ENCODE data around the gene CDKN1C.
A peak's percentile ranks its signal among the peaks of the same experiment; 100 is the strongest.

Gene CDKN1C

DNA sequence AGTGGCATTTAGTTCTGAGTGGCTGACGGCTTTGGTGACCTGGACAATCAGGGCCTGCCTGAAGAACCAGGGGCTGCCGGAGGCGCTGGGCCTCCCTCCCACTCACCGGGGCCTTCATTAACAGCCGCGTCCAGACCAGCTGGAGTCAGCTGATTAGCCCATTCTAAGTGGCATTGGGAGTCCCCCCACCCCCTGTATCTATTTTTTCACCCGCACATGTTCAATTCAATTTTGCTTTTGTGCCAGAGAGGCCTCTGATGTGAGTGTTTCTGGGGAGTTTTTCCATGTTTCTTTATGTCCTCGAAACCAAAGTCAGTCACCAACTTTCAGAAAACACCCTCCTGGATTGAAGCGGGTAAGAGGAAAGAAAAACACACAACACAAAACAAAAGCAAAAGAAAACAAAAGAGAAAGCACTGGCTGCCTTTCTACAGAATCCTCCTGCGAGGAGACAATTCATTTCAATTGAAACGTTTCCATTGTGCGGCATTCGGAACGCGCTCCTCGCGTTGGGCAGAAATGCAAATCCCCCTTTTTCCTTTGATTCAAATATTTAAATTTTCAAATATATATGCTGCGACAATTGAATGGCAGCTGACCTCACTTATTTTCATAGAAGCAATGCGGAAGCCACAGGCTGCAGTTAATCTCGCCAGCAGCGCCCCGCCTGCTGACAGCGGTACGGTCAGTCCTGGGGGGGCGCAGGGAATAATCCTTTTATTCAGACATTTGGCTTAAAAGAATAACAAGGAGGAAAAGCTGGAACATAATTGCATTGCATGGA lies 17.7 kb downstream of the CDKN1C start:
- DNase-seq: no peak

DNA sequence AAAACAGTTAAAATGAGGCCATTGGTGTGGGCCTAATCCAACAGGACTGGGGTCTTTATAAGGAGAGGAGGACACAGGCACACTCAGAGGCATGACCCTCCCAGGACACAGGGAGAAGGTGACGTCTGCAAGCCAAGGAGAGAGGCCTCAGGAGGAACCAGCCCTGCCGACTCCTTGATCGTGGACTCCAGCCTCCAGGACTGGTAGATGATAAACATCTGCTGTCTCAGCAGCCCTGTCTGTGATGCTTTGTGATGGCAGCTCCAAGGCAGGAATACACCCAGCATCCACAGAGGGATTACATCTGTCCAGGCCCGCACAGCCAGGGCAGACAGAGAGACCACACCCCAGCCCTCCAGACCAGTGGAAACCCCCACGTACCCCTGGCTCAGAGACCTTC lies 18.4 kb downstream of the CDKN1C start:
- no peak for DNase-seq

DNA sequence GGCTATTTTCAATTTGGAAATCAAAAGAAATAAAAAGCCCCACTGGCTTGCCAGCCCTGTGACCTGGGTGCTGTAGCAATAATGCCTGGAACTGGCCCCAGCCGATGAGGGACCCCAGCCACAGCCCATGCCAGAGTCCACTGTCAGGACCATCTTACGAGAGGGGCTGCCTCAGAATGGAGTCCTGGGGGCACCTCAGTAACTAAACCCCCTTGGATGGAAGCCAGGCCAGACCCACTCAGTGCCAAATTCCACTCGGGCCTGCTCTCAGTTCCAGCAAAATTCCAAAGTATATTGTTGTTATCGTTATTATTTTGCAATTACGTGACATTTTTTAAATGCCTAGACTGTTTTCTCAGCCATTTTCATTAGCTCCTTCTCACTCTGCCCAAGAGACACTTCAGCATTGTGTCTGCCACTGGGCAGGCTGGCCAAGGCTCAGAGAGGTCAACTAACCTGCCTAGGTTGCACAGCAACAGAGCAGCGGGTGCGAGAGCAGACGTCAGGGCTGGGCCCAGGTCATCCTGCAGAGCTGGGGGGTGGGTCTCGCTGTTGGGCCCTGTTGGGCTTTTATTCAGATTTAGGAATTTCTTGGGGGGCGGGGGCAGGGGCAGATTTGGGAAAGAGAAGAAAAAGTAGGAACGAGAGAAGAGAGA lies 19.5 kb downstream of the CDKN1C start:
- no peak for DNase-seq

DNA sequence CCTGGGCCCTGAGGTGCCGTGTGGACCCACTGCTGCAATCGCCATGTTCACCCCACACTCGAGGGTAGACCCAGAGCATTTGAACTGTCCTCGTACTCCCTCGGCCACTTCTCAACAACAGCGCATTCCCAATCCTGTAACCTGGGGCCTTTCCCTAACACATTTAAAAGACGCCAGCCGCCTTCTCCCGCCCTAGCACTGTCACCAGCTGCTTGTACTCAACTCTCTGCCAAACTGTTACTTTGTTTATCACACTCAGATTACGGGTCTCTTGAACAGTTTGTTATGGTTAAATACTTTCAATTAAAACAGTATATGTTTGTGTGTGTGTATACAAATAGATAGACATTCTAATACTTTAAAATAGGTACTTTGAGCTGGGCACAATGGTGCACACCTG lies 20.7 kb downstream of the CDKN1C start:
- no peak for DNase-seq

DNA sequence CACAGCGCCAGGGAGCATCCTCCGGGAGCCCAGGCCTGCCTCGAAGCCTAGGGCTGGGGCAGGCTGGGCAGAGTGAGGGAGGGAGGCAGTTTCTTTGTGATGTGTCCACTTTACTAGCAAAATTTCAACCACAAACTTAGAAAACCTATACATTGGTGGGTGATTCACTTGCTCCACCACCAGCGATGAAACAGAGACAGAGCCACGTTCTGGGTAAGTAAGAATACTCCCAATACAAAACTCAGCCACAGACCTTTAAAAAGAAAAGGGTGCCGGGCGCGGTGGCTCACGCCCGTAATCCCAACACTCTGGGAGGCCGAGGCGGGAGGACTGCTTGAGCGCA lies 22.3 kb downstream of the CDKN1C start:
- no peak for DNase-seq

DNA sequence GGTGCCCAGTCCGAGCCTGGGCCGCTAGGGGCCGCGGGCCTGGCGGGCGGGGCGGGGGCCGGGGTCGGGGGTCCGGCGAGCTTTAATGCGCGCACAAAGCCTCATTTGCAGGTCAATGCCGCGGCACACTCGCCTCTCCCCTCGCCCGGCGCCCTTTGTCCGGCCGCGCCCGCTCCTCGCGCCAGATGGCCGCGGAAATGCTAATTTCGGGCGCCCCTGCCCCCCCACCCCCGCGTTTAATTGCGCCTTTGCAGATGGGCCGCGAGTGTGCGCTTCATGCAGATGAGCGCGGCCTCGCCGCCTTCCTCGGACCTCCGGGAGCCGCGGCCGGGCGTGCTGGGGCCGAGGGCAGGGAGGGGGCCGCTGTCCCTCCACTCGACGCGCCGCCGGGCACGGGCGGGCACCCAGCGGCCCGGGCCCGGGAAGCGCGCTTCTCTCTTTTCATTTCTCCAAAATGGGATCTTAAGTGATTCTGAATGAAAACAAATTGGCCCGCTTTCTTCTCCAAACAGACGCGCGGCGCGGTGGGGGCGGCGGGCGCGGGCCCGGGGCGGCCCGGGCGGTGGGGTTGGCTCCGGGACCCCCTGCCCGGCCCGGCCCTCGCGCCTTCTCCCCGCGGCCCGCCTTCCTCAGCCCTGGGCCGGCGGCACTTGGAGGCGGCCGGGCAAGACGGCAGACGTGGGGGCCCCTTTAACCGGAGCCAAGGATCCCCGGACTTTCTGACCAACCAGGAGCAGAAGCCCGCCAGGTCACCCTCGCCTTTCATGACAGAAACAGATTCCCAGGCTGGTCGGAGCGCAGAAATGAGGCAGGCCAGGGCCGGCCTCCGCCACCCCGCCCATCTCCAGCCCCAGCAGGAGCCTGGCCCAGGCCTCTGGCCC lies 22.9 kb downstream of the CDKN1C start:
- no peak for DNase-seq

DNA sequence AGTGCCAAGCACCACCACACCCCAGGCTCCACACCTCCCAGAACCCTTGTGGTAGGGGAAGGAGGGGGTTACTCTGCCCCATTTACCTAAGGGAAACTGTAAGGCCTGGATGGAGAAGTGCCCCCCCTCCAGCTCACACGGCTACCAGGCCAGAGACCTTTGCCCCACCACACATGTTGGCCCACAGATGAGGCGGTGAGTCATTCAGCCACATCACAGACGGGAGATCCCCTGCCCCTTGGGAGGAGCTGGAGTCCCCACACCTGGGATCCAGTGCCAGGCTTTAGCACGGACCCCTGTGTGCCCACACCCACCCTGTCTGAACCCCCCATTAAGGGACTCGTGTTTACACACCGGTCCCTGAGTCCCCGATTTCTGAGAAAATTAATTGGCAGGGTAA lies 24.9 kb downstream of the CDKN1C start:
- DNase-seq: peak in 1 of 2 donors; percentile 10

DNA sequence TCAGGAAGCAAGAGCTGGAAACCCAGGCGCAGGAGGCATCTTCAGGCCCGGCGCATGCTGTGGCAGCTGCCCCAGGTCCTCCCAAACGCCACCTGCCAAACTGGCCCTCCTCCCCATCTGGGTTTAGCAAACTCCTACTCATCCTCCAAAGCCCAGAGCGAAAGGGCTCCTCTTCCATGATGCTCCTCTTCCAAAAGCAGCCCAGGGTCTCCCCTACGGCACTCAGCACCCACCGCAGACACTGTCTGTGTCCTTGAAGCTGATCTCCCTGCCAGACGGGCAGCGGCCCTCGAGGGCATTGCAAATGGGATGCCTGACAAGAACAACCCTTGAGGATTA lies 25.9 kb downstream of the CDKN1C start:
- no peak for DNase-seq

DNA sequence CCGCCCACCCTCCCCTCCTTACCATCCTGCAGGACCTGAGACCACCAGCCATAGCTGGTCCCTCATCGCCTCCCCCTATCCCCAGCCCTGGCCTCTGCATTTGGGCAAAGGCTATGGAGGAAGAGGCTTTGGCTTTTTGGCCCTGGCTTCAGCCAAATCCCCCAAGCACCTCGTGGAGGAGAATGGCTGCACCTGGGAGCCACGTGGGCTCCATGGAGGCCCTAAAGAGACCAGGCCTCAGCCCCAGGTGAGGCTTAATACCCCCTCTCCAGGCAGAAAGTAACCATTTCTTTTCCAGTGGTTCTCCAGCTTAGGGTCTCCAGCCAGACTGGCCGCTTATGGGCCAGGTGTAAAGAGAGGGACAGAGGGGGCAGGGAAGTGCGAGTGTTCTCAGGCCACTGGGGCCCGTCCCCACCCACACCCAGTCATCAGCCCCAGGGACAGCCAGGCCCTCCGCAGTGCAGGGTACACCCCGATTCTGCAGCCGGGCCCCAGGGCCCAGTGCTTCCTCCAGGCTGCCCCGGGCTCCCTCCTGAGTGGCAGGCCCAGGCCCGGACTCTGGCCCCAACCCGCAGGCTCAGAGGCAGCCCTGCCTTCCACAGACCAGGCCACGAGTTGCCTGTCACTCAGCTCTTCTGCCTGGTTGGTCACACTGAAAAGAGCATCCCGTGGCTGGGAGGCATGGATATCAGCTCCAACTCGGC lies 26.4 kb downstream of the CDKN1C start:
- DNase-seq: no peak

DNA sequence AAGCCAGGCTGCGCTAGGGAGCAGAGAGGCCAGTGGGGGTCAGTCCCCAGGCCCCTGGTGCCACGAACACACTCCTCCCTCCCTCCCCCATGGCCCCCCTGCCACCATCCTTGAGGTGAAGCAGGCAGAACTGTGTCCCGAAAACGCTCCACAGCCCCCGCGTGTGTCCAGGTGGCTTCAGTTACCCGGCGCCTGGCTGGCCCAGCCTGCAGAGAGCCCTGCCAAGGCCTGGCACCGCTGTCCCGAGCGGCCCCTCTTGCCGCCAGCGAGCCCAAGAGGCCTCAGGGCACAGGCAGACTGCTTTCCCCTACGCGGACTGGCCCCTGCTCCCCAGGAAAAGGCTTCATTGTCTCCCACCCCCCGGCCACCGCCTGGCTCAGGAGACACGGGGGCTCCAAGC lies 27.7 kb downstream of the CDKN1C start:
- DNase-seq: no peak

DNA sequence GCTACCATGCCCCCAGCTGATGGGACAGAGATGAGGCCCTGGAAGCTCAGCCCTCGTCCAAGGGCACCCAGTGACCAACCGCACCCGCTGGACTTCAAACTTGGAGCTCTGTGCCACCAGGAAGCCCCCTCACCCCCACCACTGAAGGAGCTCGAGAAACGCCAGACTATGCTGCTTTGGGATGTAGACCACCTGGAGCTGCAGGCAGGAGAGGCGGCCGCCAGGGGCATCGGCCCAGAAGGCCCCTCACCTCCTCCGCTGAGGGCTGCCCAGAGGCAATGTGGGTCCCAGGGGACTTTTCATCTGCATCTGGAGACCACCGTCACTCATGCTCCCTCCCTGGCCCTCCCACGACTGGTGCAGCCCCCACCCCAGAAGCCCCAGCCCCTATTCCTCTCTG lies 28.3 kb downstream of the CDKN1C start:
- DNase-seq: no peak

DNA sequence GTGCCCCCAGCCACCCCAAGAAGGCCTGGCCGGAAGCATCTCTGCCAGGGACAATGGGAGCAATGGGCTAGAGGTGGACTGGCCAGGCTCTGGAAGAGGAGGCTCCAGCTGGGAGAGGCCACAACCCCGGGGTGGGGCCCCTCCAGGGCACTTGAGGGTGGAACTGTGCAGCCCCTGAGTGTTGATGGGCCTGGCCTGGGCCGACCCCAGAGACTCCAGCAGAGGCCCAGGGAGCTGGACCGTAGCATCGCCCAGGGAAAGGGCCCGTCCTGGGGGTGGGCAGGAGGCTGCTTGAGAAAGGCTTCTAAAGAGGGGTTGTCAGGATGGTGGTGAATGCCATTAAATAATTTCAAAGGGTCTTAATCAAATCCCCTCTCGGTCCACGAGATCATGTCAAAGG lies 30.4 kb downstream of the CDKN1C start:
- no peak for DNase-seq

DNA sequence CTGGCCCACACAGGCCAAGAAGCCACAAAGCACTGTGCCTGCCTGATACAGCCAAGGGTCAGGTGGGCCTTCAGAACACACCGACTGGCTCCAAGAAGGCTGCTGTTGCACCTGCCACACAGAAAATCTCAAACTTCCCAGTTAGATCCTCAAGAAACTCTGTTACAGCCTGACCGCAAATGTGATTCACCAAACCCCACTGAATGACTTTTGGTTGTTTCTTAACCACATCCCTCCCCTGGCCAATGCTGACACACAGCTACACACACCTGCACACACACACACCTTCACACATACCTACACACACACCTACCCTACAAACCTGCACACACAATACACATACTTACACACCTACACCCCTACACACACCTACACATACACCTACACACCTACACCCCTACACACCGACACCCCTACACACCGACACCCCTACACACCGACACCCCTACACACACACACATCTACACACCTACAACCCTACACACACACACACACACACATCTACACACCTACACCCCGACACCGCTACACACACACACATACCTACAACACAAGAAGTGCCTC lies 31.5 kb downstream of the CDKN1C start:
- no peak for DNase-seq

DNA sequence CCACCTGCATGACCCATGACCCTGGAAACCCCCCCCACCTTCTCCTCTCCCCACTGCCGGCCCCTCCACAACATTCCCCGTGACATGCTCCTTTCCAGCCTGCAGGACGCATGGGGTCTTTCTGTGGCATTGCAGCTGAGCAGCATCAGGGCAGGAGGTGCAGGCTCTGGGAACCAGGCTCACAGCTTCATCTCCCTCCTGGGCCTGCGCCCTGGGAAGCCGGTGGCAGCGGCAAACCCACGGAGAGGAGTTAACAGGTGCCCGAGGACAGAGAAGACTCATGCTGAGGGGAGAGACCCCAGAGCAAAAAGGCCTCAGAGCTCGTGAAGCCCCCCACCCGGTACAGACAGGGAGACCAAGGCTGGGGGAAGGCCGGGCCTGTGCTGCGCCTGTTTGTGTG lies 32.2 kb downstream of the CDKN1C start:
- no peak for DNase-seq

DNA sequence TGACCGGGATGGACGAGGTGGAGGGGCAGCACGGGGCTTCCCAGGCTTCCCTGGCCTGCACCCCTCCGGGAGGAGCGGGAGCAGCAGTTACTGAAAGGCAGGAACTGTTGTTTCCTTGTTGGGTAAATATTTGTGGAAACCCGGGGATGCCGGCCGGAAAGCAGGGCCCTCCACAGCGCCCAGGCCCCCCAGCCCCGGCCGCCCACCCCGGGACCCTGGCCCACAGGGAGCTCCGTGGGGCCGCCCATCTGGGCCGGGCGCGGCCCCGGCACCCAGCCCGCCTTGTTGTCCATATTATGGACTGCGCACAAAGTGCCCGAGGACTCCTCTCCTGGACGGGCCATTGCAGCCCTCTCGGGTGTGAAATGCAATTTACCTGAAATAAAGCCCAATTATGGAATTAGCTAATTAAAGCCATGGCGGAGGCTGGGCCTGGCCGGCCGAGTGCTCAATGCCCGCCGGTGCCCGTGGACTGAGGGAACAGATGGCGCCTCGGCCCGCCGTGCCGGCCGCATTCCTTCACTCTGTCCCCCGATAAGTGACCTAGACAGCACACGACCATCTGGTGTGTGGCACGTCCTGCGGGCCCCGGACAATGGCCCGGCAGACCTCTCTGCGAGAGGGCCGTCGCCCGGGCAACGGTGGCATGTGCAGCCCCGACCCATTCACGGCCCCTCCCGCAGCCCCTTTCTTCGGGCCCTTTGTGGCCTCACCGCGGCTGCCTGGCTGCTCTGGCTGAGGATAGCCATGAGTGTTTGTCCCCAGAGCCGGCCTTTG lies 35.4 kb downstream of the CDKN1C start:
- DNase-seq: no peak

DNA sequence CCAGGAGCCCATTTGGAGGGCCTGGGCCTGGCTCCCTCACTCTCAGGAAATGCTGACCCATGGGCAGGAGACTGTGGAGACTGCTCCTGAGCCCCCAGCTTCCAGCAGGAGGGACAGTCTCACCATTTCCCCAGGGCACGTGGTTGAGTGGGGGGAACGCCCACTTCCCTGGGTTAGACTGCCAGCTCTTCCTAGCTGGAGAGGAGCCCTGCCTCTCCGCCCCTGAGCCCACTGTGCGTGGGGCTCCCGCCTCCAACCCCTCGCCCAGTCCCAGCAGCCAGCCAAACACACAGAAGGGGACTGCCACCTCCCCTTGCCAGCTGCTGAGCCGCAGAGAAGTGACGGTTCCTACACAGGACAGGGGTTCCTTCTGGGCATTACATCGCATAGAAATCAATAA lies 37.1 kb downstream of the CDKN1C start:
- no peak for DNase-seq

DNA sequence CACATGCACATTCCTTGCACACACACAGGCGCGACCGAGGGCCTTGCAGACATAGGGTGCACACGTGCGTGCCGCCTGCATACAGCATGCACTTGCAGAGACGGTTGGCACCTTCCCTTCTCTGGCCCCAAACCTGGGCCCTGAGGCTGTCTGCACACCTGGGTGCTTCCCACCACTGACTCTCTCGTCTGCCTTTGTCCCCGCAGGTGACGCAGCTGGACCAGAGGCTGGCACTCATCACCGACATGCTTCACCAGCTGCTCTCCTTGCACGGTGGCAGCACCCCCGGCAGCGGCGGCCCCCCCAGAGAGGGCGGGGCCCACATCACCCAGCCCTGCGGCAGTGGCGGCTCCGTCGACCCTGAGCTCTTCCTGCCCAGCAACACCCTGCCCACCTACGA lies 38.0 kb downstream of the CDKN1C start:
- no peak for DNase-seq

DNA sequence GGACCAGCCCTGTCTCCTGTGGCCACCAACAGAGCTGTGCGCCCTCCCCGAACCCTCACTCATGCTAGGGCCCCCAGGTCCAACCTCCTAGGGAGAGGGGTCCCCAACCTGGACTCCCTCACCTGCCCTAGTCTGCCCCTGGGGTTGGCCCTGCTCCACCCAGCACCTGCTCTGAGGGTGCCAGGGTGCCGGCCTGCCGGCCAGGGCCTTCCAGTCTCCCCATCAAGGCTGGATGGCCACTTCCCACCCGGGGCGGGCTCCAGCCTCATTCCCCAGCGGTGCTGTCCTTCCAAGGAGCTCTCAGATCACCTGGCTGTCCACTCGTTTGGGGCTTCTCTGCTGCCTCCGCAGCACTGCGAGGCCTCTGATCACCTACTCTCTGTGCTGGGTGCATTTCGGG lies 39.1 kb downstream of the CDKN1C start:
- no peak for DNase-seq

DNA sequence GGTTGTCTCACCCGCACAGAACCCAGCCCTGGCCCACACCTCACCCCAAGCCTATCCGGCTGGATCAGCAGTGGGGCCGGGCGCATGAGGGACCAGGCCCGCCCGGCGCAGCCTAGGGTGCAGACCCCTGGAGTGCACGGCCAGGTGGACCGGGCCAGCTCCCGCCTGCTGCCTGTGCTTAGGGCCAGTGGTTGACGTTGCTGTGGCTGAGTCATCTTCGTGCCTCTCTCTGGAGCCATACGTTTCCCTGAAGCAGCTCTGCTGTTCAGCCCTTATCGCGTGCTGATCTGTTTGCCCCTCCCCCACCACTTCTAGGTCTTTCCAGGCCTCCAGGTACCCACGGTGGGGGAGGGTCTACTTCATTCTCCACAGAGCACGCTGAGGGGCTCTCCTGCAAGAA lies 39.5 kb downstream of the CDKN1C start:
- no peak for DNase-seq

DNA sequence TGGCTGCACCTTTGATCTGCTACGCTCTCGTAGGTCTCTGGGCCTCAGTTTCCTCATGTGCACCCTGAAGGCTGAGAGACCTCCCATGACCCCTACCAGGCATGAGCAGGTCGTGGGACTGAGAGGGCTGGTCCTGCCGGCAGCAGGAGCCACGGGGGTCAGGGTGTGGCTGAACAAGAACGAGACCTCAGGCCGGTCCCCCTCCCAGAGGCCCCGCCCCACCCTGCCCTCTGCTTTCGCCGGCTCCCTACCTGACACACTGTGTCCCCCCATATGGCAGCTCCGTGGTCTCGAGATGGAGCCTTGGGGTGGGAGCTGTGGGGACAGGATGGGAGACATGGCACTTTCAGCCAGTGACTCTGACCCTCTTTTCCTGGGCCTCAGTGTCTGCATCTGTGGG lies 40.6 kb downstream of the CDKN1C start:
- DNase-seq: no peak

DNA sequence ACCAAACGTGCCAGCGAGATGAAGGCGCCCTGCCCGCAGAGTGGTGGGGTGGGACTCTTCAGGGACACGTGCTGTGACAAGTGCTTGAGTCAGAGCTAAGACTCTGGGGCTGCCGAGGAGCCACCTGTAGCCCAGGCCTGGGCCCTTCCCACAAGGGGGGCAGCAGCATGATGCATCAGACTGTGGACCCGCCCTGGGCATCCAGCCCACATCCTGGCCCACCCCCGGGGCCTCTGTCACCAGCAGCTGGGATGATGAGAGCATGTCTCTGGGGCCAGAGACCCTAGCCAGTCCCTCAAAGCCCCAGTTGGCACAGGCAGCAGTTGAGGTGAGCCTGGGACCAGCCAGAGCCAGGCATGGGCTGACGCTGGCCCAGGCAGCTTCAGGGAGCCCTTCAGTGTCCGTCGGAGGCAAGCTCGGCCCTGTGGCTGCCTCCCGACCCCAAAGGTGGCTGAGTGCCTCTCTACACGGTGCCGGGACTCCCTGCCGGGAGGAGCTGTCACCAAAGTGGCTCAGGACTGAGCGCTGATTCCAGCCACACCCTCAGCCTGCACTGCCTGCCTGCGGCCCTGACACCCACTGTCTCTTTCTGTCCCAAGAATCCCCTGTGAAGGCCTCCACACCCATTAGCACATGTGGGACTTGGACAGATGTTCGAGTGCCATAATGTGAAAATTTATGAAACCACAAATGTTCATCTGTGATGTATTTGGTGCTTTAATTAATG lies 41.3 kb downstream of the CDKN1C start:
- no peak for DNase-seq

DNA sequence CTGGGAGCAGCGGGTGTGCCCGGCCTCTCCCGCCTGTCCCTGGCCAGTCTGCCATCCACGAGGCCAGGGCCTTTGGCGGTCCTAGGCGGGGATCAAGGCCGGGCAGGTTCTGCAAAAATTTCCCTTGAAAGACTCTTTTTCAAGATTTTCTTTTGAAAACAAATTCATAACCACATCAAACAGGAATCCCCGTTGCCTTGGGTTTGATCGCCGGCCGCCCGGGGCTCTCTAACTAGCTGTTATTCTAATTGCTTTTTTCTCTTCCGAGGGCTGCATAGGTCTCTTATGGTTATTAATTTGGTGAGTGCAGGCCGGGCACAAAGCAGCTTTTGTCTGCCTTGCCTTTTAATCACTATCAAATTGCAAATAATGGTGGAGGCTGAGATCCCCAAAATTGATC lies 42.0 kb downstream of the CDKN1C start:
- no peak for DNase-seq
